RPMI7951 (cell line): ENCODE data around the gene AQP10. TPM values are rescaled to one million over a fixed set of nuclear protein-coding genes. Genes with fewer than 3 reads are reported as not detected.
"Not testable (repeated sequence)": the region's sequence is repeated elsewhere in the genome, so short reads cannot be mapped to it uniquely, and the experiment has no call there.

Experiments used
- DNase-seq: peaks from one replicate; pipeline ENCODE4 v3.0.0-alpha.2; 2012; ENCODE audit warnings: low read depth
- total RNA-seq: library from RNA; depleted of rRNA; stranded (reverse); fragments of >200 nt; shearing (Covaris generic); gene quantifications from 2 replicates; pipeline ENCODE4 v1.2.3, GENCODE V29; 2014

Gene AQP10
- total RNA-seq, 1 experiment from 2014 or later = not detected

GRCh38 chr1:154344977-154345837 lies 24.3 kb downstream of the AQP10 start:
- peak; percentile 35 for DNase-seq

- no peak for DNase-seq
Measured at GRCh38 chr1:154346276-154346917, 25.5 kb downstream of the AQP10 start.

GRCh38 chr1:154347961-154348360 lies 27.1 kb downstream of the AQP10 start:
- DNase-seq = no peak

GRCh38 chr1:154348429-154349076 lies 27.7 kb downstream of the AQP10 start:
- no peak for DNase-seq

- DNase-seq = no peak
Measured at GRCh38 chr1:154349121-154349520, 28.2 kb downstream of the AQP10 start.

- no peak for DNase-seq
Measured at GRCh38 chr1:154350383-154350782, 29.5 kb downstream of the AQP10 start.

- DNase-seq = no peak
Measured at GRCh38 chr1:154351363-154352068, 30.6 kb downstream of the AQP10 start.

GRCh38 chr1:154352245-154352580 lies 31.3 kb downstream of the AQP10 start:
- no peak for DNase-seq

GRCh38 chr1:154352581-154353459 lies 31.9 kb downstream of the AQP10 start:
- DNase-seq = peak; percentile 54

GRCh38 chr1:154353460-154353904 lies 32.6 kb downstream of the AQP10 start:
- DNase-seq = peak; percentile 54

- DNase-seq = no peak
Measured at GRCh38 chr1:154353966-154354365, 33.1 kb downstream of the AQP10 start.

GRCh38 chr1:154358519-154358918 lies 37.6 kb downstream of the AQP10 start:
- no peak for DNase-seq

GRCh38 chr1:154360288-154360687 lies 39.4 kb downstream of the AQP10 start:
- DNase-seq = no peak

- DNase-seq = not testable (repeated sequence)
Measured at GRCh38 chr1:154360881-154361280, 40.0 kb downstream of the AQP10 start.

- DNase-seq = no peak
Measured at GRCh38 chr1:154361357-154361756, 40.5 kb downstream of the AQP10 start.

- no peak for DNase-seq
Measured at GRCh38 chr1:154371436-154371835, 50.5 kb downstream of the AQP10 start.

GRCh38 chr1:154373777-154374357 lies 53.0 kb downstream of the AQP10 start:
- not testable (repeated sequence) for DNase-seq
